Breast epithelium (tissue), 3 donors: ENCODE measurements around the gene ZNF30.

Source experiments
- POLR2A ChIP-seq: fragments of 450-650 bp; IDR thresholded peaks from one replicate; pipeline ENCODE4 v1.6.1; 2016; ENCODE audit warnings: antibody characterized with exemption, mild to moderate bottlenecking, moderate library complexity
- TF ChIP-seq, protein P1 (sequence below), 3 donors: fragments of 450-650 bp; IDR thresholded peaks; one replicate each; pipeline ENCODE4 v1.5.1; 2016 to 2017; ENCODE audit warnings: antibody characterized with exemption in 3 of 3, mild to moderate bottlenecking in 3 of 3, moderate library complexity in 3 of 3

DNA sequence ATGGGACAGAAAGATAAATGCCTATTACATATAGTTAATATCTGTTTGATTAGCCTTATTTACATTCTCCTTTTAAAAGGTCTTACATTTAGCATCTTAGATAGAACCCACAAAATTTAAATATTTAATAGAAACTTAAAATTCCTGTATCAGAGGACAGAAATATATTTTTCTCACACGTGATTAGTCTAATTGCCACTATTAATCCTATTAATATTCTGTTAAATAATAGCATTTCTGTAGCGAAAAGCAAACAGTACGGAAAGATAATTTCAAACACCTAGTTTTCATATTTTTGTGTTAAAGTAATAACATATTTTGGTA lies 380 bp upstream of the ZNF30 start:
- TF ChIP-seq, protein P1, sequence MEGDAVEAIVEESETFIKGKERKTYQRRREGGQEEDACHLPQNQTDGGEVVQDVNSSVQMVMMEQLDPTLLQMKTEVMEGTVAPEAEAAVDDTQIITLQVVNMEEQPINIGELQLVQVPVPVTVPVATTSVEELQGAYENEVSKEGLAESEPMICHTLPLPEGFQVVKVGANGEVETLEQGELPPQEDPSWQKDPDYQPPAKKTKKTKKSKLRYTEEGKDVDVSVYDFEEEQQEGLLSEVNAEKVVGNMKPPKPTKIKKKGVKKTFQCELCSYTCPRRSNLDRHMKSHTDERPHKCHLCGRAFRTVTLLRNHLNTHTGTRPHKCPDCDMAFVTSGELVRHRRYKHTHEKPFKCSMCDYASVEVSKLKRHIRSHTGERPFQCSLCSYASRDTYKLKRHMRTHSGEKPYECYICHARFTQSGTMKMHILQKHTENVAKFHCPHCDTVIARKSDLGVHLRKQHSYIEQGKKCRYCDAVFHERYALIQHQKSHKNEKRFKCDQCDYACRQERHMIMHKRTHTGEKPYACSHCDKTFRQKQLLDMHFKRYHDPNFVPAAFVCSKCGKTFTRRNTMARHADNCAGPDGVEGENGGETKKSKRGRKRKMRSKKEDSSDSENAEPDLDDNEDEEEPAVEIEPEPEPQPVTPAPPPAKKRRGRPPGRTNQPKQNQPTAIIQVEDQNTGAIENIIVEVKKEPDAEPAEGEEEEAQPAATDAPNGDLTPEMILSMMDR (IDR thresholded peaks at IDR 0.05) = no peak
- no peak for TF ChIP-seq POLR2A
